ENCODE data around the gene CASQ1.

CASQ1 gene

GRCh38 chr1:160206421-160207117 lies 16.2 kb downstream of the CASQ1 start:
- DNase-seq, result no peak

DNA sequence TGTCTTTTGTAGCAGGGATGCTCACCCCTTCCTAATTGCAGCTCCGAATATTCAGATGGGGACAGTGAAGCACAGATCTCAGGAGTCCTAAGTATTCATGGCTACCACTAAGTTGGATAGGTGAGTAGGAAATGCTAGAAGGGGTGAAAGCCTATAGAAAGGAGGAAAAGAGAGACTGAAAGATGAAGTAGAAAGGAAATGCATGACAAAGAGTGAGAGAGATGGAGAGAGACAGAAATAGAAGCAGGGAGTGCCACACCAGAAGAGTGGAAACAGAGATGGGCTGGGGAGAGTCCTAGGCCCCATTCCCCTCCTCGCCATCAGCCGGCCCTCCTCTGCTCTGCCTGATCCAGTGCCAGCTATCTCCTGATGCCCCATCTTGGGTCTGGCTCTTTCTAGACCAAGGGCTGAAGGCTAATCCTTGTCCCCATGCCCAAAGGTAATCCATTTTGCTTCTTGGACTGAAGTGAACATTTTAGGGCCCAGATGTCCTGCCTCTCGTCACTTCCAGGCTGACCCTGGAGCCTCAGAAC lies 16.8 kb downstream of the CASQ1 start:
- no peak for DNase-seq

DNA sequence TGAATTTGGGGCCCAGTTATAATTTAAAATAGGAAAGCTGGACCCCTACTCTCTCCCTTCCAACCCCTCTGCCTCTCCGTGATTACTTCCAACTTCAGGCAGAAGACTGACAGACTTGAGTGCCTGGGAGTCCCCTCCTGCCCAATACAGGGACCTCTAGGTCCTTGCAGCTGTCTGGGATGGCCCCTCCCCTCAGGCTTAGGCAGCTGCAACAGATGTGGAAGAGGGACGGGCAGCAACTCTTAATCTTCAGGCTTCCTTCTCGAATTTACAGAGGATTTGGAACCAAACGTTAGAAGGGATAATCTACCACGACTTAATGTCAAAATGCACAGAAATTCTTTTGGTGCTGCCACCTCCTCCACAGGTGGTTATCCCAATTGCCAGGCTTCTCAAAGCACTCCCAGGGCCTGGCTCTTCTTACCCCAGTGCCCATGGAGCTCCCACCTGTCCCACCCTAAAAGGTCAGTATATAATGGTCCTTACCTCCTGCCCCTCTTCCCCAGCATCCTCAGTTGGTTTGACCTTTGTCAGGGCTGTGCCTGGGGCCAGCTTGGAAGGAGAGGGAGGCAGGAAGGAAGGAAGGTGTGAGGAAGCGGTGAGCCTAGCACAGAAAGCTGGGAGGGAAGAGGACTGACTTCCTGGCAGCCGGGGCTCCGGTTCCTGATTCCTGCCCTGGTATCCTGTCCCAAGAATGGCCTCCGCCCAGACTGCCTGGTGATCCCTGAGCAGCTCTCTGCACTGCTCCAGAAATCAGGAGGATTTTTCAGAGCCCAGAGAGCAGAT lies 17.6 kb downstream of the CASQ1 start:
- no peak for DNase-seq

GRCh38 chr1:160208557-160209320 lies 18.4 kb downstream of the CASQ1 start:
- no peak for DNase-seq

- no peak for DNase-seq
Observed at GRCh38 chr1:160209321-160210046, 19.1 kb downstream of the CASQ1 start.

DNA sequence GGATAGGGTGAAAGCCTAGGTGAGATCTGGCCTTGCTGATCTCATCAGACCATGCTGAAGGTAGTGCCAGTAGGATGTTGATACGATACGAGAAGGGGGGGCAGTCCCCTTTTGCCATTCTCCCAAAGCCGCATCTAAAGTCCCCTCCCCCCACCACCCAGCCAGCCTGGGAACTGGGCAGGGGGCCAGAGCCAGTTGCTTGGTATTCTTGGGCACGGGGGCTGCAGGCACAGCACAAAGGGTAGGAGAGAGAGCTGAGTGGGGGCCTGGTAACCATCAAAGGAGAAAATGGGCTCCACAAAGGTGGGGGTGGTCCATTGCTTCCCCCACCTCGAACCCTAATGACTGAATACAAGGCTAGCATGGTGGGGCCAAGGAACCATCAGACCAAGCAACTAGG lies 20.2 kb downstream of the CASQ1 start:
- no peak for DNase-seq

- no peak for DNase-seq
Observed at GRCh38 chr1:160211046-160211790, 20.8 kb downstream of the CASQ1 start.

DNA sequence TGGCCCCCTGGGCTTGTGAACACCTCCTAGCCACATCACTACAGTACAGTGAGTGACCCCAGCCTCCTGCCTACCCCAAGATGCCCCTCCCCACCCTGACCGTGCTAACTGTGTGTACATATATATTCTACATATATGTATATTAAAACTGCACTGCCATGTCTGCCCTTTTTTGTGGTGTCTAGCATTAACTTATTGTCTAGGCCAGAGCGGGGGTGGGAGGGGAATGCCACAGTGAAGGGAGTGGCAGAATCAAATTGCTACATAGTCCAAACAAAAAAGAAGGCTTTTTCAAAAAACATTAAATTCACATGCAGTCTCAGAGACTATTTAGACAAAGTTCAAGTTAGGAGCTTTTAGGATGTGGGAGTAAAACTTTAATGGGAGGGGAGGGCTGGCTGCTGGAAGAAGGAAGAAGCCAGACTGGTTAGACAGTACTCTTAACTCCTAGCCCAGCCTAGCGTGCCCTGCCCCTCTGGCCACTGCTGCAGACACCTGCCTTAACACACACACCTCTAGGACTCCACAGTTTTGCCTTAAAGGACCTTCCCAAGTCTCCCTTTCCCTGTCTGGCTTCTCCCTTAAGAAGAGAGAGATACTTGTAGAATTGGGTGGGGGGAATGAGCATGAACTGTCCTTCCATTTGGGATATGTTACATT lies 24.2 kb downstream of the CASQ1 start:
- no peak for DNase-seq

DNA sequence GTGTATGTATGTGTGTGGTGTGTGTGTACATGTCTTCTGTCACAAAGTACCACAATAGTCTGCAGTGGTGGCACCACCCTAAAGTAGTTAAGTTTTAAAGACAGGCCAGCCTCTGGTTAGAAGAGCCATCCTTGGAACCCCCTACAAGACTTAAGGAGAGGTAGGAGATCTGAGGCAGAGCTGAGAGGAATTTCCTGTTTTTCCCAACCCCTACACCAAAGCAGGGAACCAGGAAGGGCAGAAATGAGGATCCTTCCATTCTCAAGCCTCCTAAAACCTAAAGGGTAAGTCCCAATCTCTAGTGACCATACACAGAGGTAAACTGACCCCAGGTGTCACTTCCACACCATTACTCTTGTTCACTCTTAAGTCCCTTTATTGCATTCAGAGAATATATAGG lies 25.9 kb downstream of the CASQ1 start:
- no peak for DNase-seq

DNA sequence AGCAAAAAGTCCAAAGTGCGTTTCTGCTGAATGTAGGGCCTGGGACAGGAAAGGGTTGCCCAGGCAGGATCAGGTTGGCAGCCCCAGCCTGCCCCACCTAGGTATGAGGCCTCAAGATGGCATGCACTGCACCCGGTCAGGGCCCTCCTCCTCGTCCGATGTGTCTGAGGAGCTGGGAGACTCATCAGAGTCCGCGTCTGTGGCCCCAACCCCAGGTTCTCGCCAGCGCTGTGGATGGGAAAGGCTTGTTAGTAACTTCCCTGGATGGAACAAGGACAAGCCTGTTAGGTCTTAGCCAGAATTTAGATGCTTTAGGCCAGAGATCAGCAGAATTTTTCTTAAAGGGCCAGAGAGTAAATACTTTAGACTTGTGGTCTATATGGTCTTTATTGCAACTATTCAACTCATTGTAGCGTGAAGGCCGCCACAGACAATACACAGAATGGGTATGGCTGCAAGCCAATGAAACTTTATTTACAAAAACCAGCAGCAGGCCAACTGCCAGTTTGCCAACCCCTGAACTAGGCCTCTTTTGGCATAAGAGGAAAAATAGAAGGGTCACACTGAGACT lies 27.2 kb downstream of the CASQ1 start:
- DNase-seq, result no peak

DNA sequence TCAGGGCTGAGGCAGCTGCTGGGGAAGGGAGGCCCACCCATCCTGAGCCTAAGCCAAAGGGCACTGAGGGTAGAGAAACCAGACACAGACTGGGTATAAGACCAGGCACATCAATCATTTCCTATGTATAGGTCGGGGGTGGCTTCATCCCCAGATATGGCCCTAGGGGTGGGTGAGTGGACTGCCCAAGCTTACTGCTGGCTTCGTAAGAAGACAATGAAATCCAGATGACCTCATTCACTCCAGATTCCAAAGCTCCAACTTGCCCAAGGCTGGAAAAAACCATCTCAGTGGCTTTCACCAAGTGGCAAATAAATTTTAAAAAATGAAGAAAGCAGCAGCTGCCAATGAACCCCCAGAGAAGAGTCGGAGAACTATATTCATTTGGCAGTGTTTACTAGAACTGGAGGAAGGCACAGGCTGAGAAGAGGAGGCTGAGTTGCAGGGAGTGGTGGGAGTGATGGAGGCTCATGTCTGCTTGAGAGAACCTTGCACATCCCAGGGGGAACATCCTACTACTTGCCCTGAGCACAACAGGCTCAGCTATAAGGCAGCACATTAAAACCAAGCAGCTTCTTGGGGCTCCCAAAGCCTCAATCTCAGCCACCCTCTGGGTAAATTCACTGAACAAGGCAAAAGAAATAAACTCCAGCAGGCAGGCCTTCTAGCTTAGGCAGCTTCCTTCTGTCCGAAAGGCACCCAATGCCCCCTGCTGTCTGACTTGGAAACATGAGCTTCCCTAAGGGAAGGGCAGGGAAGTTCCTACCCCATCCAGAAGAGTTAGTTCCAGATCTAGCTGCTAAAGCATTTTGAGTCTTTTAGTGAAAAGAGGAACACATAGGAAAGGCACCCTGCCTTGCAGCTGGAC lies 28.9 kb downstream of the CASQ1 start:
- DNase-seq, result no peak

DNA sequence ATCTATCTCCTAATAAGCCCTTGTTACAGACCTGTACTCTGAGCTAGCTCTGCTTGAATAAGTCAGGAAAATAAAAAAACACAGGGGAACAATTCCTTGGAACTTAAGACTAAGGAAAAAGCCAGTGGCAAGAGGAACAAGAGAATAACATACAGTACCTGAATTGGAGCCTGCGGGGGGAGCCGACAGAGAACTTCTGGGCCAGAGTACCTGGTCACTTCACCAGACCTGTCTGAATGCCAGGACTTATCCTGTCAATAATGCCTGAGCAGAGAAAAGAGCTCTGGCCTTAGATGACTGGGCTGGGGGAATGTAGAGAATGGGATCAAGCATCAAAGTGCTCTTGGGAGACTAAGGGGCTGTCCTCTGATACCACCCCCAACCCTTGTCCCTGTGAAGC lies 29.9 kb downstream of the CASQ1 start:
- DNase-seq, result no peak

- DNase-seq, result no peak
Observed at GRCh38 chr1:160221089-160221488, 30.7 kb downstream of the CASQ1 start.

DNA sequence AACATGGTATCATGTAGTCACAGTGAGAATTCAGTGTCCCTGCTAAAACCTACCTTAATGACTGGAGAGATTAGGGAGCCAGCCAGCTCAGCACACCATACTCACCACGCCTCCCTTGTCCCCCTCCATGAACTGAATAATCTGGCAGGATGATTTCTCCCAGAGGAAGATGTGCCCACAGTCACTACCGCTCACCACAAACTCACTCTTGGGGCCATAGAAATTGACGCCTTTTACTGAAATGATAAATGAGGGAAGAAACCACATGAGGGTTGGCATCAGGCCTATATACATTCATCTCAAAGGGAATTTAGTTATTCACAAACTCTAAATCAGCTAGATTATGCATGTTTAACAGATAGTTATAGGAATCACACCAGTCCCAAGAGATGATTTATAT lies 32.2 kb downstream of the CASQ1 start:
- DNase-seq, result no peak

GRCh38 chr1:160224606-160225005 lies 34.2 kb downstream of the CASQ1 start:
- no peak for DNase-seq

- DNase-seq, result no peak
Observed at GRCh38 chr1:160225345-160225744, 35.0 kb downstream of the CASQ1 start.

DNA sequence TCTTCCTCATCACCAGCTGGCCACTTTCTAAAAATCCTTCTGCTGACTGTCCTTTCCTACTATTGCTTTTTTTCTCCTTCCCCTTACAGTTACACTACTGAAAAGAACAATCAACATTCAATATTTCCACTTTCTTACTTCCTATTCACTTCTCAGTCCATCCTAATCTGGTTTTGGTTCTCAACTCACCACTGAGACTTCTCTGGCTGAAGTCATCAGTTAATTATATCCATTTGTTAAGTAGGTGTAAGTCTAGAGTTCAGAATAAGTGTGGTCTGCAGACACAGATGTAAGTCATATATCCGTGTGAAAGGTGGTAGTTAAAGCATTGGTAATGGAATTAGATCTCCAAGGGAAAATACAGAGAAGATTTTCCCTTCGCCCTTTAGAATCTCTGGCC lies 36.2 kb downstream of the CASQ1 start:
- no peak for DNase-seq

DNA sequence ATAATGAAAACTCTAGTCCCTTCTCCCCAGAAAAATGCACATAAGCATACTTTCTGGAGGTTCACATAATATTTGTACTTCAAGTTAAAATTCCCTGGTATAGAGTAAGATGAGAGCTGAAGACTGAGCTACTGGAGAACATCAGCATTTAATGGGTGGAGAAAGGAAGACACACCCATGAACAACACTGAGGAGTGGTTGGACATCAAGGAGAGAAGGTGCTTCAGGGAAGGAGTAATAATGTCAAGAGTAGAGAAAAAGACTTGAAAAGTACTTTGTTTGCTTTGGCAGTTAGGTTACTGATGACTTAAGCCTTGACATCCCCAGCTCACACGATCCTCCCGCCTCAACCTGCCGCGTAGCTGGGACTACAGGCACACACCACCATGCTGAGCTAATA lies 36.7 kb downstream of the CASQ1 start:
- DNase-seq, result no peak

GRCh38 chr1:160227561-160227960 lies 37.2 kb downstream of the CASQ1 start:
- no peak for DNase-seq

DNA sequence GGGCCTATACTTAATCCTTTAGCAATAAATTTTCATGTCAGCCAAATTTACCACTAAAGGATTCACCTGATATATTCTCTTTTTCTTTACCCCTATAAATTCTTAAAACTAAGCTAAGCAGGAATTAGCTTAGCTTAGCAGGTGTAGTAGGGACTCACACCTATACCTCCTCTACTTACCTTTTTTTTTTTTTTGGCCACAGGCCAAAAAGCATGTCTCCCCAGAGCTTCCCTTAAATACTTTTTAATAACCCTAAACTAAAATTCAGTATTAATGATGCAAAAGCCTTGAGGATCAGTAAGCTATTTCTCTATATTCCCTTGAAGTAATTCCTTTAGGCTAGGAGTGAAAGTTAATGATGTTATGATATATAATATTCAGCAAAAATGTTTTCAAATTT lies 38.1 kb downstream of the CASQ1 start:
- no peak for DNase-seq

All from stimulated activated CD4-positive, alpha-beta T cell treated with anti-CD3 and anti-CD28 coated beads, Interleukin-4, amount 100 ng/mL, for 1 hour (primary cell).